ENCODE measurements around the gene BBIP1. TPM values are rescaled to one million over a fixed set of nuclear protein-coding genes. Genes with fewer than 3 reads are reported as not detected.

Gene BBIP1
- polyA plus RNA-seq, 3 donors, result 16.2 to 41.1 (median 26.6) TPM

GRCh38 chr10:110871298-110872084 lies 47.5 kb downstream of the BBIP1 start, which contains the start of gene PDCD4:
Gene PDCD4 (plus strand): TSS chr10:110871928. CDS start chr10:110876028, 4,100 bp downstream.
- no peak for TF ChIP-seq CTCF (IDR thresholded peaks at IDR 0.05)
- Histone ChIP-seq H3K4me1 (ENCODE audit: control insufficient read depth in 1 of 2, insufficient read depth in 2 of 2, low read length in 2 of 2) (peaks cover 43 to 63% of the 10 kb centered on the region in 2 donors), H3K4me2 (replicated peaks; ENCODE audit: extremely low read depth, low read length, poor library complexity, severe bottlenecking) (peak within 1 kb of the TSS; percentile 88), H2AFZ (ENCODE audit: insufficient read depth, low read depth, low read length, poor library complexity, severe bottlenecking) (peak within 1 kb of the TSS; percentile 84), H4K20me1 (ENCODE audit: insufficient read depth, low read length) (peaks cover 27% of the 10 kb centered on the region), H3K27me3 (ENCODE audit: control insufficient read depth in 2 of 2, insufficient read depth in 2 of 2, low read length in 2 of 2) (no peaks in the 10 kb centered on the region), H3K27ac (ENCODE audit: low read depth in 1 of 2, low read length in 2 of 2) (peak within 1 kb of the TSS; percentile 88 to 92), H3K79me2 (ENCODE audit: insufficient read depth, low read length) (peaks cover 57% of the 10 kb centered on the region), H3K4me3 (replicated peaks in 1 of 3; ENCODE audit: low read depth in 2 of 3, low read length in 3 of 3) (peak within 1 kb of the TSS; percentile 88 to 95 (median 89)), H3K9ac (ENCODE audit: insufficient read depth, low read length, poor library complexity, severe bottlenecking) (peak within 1 kb of the TSS; percentile 93), H3K9me3 (replicated peaks in 1 of 2; ENCODE audit: control insufficient read depth in 1 of 2, insufficient read depth in 1 of 2, low read length in 2 of 2) (no peaks in the 10 kb centered on the region), H3K36me3 (replicated peaks in 1 of 2; ENCODE audit: control insufficient read depth in 1 of 2, insufficient read depth in 2 of 2, low read length in 2 of 2) (peaks cover 6 to 7% of the 10 kb centered on the region in 2 donors)
- intact Hi-C loops (cut with micrococcal nuclease), result loop anchor here (1.0 to 10.0 kb wide), 5 partner anchors 9 to 67 kb away; partner anchors contain the start of genes BBIP1 (in 1 of the 2) and SHOC2 (in 1 of the 2)
- Mint-ChIP-seq H3K36me3 (peaks cover 0 to 7% of the 10 kb centered on the region in 2 donors), H3K27ac (peak within 1 kb of the TSS; percentile 87 to 96 (median 94)), H3K27me3 (ENCODE audit: low read depth in 3 of 3) (peaks cover 0 to 2% (median 0%) of the 10 kb centered on the region in 3 donors), H3K4me1 (peaks cover 61% of the 10 kb centered on the region), H3K9me3 (no peaks in the 10 kb centered on the region), H3K4me3 (peak within 1 kb of the TSS; percentile 91 to 92)
- peak; percentile 90 to 95 (median 94) for DNase-seq
- WGBS (ENCODE audit: insufficient coverage), result under 1% methylated on average over 42 of the region's 47 CpGs

GRCh38 chr10:110870823-110871297 lies 48.1 kb downstream of the BBIP1 start:
- Mint-ChIP-seq H3K27me3 (ENCODE audit: low read depth in 3 of 3) (peaks cover 0 to 2% (median 0%) of the 10 kb centered on the region in 3 donors), H3K4me3 (peak overlapping the region; percentile 91 to 92), H3K27ac (peak overlapping the region; percentile 80 to 96 (median 93)), H3K9me3 (no peaks in the 10 kb centered on the region), H3K4me1 (peaks cover 64% of the 10 kb centered on the region), H3K36me3 (peaks cover 0 to 2% of the 10 kb centered on the region in 2 donors)
- H3K4me3 ChIP-seq (replicated peaks in 1 of 3; ENCODE audit: low read depth in 2 of 3, low read length in 3 of 3), result peak overlapping the region; percentile 88 to 95 (median 89)
- intact Hi-C loops (cut with micrococcal nuclease), result loop anchor here (5.0 to 10.0 kb wide), 4 partner anchors 34 to 66 kb away; partner anchors contain the start of genes BBIP1 (in 1 of the 2) and SHOC2 (in 1 of the 2)
- H3K27ac ChIP-seq (ENCODE audit: low read depth in 1 of 2, low read length in 2 of 2), result peak overlapping the region; percentile 88 to 92
- no peaks in the 10 kb centered on the region for H3K9me3 ChIP-seq (replicated peaks in 1 of 2; ENCODE audit: control insufficient read depth in 1 of 2, insufficient read depth in 1 of 2, low read length in 2 of 2)
- DNase-seq, result no peak
- peak overlapping the region; percentile 93 for H3K9ac ChIP-seq (ENCODE audit: insufficient read depth, low read length, poor library complexity, severe bottlenecking)
- WGBS (ENCODE audit: insufficient coverage), result 75% methylated on average over 12 of the region's 13 CpGs
- H3K79me2 ChIP-seq (ENCODE audit: insufficient read depth, low read length), result peaks cover 51% of the 10 kb centered on the region
- peak overlapping the region; percentile 88 for H3K4me2 ChIP-seq (replicated peaks; ENCODE audit: extremely low read depth, low read length, poor library complexity, severe bottlenecking)
- no peaks in the 10 kb centered on the region for H3K27me3 ChIP-seq (ENCODE audit: control insufficient read depth in 2 of 2, insufficient read depth in 2 of 2, low read length in 2 of 2)
- H3K36me3 ChIP-seq (replicated peaks in 1 of 2; ENCODE audit: control insufficient read depth in 1 of 2, insufficient read depth in 2 of 2, low read length in 2 of 2), result peaks cover 1 to 2% of the 10 kb centered on the region in 2 donors
- peak overlapping the region; percentile 84 for H2AFZ ChIP-seq (ENCODE audit: insufficient read depth, low read depth, low read length, poor library complexity, severe bottlenecking)
- peaks cover 20% of the 10 kb centered on the region for H4K20me1 ChIP-seq (ENCODE audit: insufficient read depth, low read length)
- TF ChIP-seq CTCF (IDR thresholded peaks at IDR 0.05), result no peak
- peaks cover 49 to 64% of the 10 kb centered on the region in 2 donors for H3K4me1 ChIP-seq (ENCODE audit: control insufficient read depth in 1 of 2, insufficient read depth in 2 of 2, low read length in 2 of 2)

Measured in CD14-positive monocyte (primary cell).